CD1c-positive myeloid dendritic cell (primary cell): ENCODE measurements around the gene FAAH.

Experiments used
- DNase-seq: peaks from one replicate; pipeline ENCODE4 v3.0.0-alpha.2; 2016; ENCODE audit errors: extremely low spot score

Gene FAAH

GRCh38 chr1:46422261-46422871, 28.2 kb downstream of the FAAH start:
- no peak for DNase-seq

DNA sequence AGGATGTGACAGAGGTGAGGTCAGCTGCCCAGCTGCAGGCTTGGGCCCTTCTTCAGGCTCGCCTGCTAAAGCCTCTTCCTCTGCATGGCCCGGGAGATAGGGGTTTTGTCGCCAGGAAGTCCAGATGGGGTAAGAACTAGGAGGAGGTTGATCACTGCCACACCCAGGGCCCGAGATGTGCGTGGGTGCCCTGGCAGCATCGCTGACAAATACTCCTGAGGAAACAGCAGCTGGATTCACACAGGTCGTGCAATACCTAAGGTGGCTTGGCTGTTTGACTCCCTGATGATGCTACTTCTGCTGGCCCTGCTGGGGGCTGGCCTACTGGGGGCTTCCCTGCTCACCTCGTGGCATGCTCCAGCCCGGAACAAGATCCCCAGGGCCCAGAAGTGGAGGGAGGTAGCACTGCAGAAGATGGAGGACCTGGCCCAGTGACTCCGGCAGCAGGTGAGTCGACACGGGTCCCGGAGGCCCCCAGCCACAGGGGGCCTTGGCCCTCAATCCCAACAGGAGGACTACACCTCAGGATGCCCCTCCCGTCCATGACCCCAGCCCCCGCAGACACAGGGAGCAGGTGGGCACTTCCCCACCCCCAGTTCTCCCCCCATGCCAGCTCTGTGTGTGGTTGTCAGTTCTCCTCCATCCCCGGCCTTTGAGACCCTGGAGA, 29.6 kb downstream of the FAAH start:
- DNase-seq: no peak

- no peak for DNase-seq
These were observed 30.6 kb downstream of the FAAH start for GRCh38 chr1:46424730-46425129.

DNA sequence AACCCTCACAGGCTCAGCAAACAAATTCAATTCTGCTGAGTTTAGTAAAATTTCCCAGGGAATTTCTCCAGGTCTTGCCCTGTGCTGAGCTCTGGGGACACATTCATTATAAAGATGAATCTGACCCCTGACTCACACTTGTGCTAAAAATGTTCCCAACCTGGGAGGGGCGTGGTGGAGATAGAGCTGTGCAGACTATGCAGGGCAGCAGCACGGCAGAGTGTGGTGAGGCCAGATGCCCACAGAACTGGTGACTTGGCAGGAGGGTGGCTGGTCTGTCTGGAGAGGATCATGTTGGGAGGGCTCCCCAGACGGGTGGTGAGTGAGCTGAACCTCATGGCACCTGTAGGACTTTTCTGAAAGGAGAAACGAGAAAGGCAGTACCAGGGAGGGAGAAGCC, 31.6 kb downstream of the FAAH start:
- DNase-seq: no peak

GRCh38 chr1:46427541-46427940, 33.4 kb downstream of the FAAH start:
- no peak for DNase-seq

- DNase-seq: no peak
These were observed 35.3 kb downstream of the FAAH start for GRCh38 chr1:46429436-46429835.

- no peak for DNase-seq
These were observed 37.6 kb downstream of the FAAH start for GRCh38 chr1:46431695-46432094.

DNA sequence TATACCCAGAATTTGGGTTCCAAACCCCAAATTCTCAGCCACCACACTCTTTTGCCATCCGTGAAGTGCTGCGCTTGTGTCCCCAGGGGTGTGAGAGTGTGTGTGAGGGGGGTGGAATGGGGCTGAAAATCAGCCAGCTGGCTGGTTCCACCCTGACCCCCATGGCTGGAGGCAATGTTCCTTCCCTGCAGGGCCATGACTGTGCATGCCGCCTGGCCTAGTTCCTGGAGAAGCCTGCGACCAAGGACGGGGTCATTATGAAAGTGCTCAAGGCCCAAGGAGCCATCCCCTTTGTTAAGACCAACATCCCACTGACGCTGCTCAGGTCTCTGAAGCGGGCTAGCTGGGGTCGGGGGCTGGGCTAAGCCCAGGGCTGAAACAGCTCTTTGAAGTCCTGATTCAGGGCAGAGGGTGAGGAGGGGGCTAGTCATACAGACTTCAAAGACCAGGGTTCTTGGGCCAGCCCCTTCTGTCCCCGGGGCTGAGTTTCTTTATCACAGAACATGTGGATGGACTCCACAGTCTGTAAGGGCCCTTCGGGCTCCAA, 38.7 kb downstream of the FAAH start:
- DNase-seq: no peak

DNA sequence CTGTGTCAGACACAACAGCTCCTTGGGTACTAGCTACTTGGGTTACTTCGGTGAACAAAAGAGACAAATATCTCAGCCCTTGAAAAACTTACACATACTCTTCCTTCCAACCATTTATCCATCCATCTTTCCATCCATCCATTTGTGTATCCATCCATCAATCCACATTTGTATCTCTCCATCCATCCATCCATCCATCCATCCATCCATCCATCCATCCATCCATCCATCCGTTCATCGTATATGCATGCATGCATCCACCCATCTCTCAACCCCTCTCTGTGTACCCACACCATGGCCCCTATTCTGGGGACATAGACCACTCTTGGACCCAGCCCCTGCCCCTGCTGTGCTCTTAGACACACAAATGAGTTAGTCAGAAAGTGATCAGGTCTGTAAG, 40.2 kb downstream of the FAAH start:
- DNase-seq: no peak

DNA sequence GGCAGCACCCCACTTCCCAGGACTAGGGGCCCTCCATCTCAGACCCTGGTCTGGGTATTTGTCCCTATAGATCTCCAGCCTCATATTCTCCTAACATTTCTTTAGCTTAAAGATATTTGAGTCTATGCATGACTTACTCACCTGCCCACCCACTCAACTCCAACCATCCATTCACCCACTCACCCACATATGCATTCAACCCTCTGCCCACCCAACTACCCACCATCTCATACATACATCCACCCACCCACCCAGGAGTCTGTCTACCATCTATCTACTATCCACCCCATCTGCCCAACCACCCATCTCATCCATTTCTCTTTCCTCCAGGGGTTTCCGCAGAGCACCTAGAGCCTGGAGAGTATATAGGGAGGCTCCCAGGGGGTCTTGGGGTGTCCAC, 42.7 kb downstream of the FAAH start:
- no peak for DNase-seq

GRCh38 chr1:46437723-46438122, 43.6 kb downstream of the FAAH start:
- DNase-seq: peak; percentile 13

- DNase-seq: no peak
These were observed 44.2 kb downstream of the FAAH start for GRCh38 chr1:46438346-46438745.

DNA sequence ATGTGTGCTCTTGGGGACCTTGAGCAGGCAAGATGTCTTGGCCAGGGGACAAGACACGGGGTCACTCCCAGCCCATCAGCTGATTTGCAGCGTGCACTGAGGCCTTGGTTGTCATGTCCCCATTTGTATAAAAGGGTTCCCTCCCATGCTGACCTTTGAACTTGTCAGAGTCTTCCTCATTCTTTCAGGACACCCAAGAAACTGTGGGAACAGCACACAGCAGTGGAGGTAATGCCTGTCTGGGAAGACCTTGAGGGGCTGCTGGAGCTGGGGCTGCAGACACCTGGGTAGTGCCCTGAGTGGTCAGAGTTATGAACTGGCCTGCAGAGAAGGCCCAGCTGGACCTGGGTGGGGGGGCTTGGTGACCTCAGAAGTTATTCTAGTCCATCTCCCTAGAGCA, 46.4 kb downstream of the FAAH start:
- no peak for DNase-seq

GRCh38 chr1:46442317-46443161, 48.4 kb downstream of the FAAH start:
- peak; percentile 76 for DNase-seq

GRCh38 chr1:46444466-46444865, 50.3 kb downstream of the FAAH start:
- no peak for DNase-seq

GRCh38 chr1:46445773-46446256, 51.7 kb downstream of the FAAH start:
- DNase-seq: no peak

- DNase-seq: peak; percentile 81
These were observed 52.8 kb downstream of the FAAH start for GRCh38 chr1:46446646-46447498.

- DNase-seq: no peak
These were observed 53.5 kb downstream of the FAAH start for GRCh38 chr1:46447499-46448108.

- peak; percentile 11 for DNase-seq
These were observed 54.2 kb downstream of the FAAH start for GRCh38 chr1:46448109-46448911.
